GM12878 (cell line): ENCODE data around the gene RNF223. TPM values are rescaled to one million over a fixed set of nuclear protein-coding genes. Genes with fewer than 3 reads are reported as not detected.

Experiments used
- ATAC-seq: fragments of 200-7000 bp; cut with Tn5 transposase; 3 replicates; pipeline ENCODE4 v1.9.1; 2020; ENCODE audit warnings: mild to moderate bottlenecking, moderate library complexity
- BruUV-seq: library from RNA; stranded (reverse); fragments of 400-500 nt; replicated peaks from 2 replicates; lab custom pipeline; 2021; lab: Mats Ljungman, UMichigan
- CTCF ChIA-PET: fragments of 300-600 bp; sonication (Branson Sonifier 250); formaldehyde crosslinking; extraction: SDS; loops from one replicate; lab custom pipeline; 2021; ENCODE audit warnings: inconsistent platforms; lab: Yijun Ruan, JAX
- POLR2A ChIA-PET: fragments of 350-600 bp; formaldehyde crosslinking; extraction: SDS; loops from one replicate; lab custom pipeline; 2021; ENCODE audit warnings: inconsistent platforms; lab: Charles Lee
- RAD21 ChIA-PET: fragments of 300-600 bp; sonication (Branson Sonifier 250); formaldehyde crosslinking; loops from one replicate; lab custom pipeline; 2023; ENCODE audit warnings: antibody characterized with exemption; ENCODE audit not compliant: unreplicated experiment; lab: Charles Lee
- SMC1A ChIA-PET: fragments of 300-600 bp; sonication (Branson Sonifier 250); formaldehyde crosslinking; loops from one replicate; lab custom pipeline; 2023; ENCODE audit not compliant: unreplicated experiment, uncharacterized antibody; lab: Charles Lee
- DNase-seq: peaks from one replicate; pipeline ENCODE4 v3.0.0-alpha.2; 2011; ENCODE audit warnings: low read depth, low spot score
- FAIRE-seq: peaks from 3 replicates; lab custom pipeline; 2011; peaks lifted over from hg19 to GRCh38; lab: Jason Lieb, UNC
- H2AFZ ChIP-seq: 2 replicates; pipeline ENCODE4 v1.6.0; 2011; ENCODE audit warnings: low read depth, low read length, control low read depth; ENCODE audit not compliant: control insufficient read depth
- H3K27ac ChIP-seq: 2 replicates; pipeline ENCODE4 v1.5.1; 2011; ENCODE audit warnings: control low read depth; ENCODE audit not compliant: control insufficient read depth, insufficient read depth
- H3K27me3 ChIP-seq, 2 experiments: replicated peaks in 1 of 2; 2 replicates each; pipeline versions ENCODE4 v1.6.0 to v1.6.1; 2011; ENCODE audit warnings: low read length in 1 of 2; ENCODE audit not compliant: control insufficient read depth in 2 of 2, insufficient read depth in 2 of 2
- H3K36me3 ChIP-seq, 2 experiments: 2 replicates each; pipeline ENCODE4 v1.5.1; 2011; ENCODE audit warnings: low read length in 1 of 2; ENCODE audit not compliant: control insufficient read depth in 2 of 2, insufficient read depth in 2 of 2
- H3K4me1 ChIP-seq: 2 replicates; pipeline ENCODE4 v1.6.1; 2011; ENCODE audit warnings: mild to moderate bottlenecking, low read length, moderate library complexity, mixed read lengths; ENCODE audit not compliant: control insufficient read depth, insufficient read depth
- H3K4me2 ChIP-seq: 2 replicates; pipeline ENCODE4 v1.6.0; 2011; ENCODE audit warnings: control low read depth; ENCODE audit not compliant: control insufficient read depth, insufficient read depth
- H3K4me3 ChIP-seq: fragments of 200-600 bp; sonication (generic); 2 replicates; pipeline ENCODE4 v1.5.1; 2016
- H3K79me2 ChIP-seq: 2 replicates; pipeline ENCODE4 v1.6.0; 2011; ENCODE audit warnings: low read length; ENCODE audit not compliant: control insufficient read depth, insufficient read depth
- H3K9ac ChIP-seq: 2 replicates; pipeline ENCODE4 v1.8.0; 2011; ENCODE audit warnings: low read length, control low read depth, mixed read lengths; ENCODE audit not compliant: control insufficient read depth, insufficient read depth
- H3K9me3 ChIP-seq: replicated peaks from 3 replicates; pipeline ENCODE4 v1.5.1; 2011; ENCODE audit warnings: mild to moderate bottlenecking, low read length; ENCODE audit not compliant: control insufficient read depth, insufficient read depth
- H4K20me1 ChIP-seq: 2 replicates; pipeline ENCODE4 v1.6.0; 2011; ENCODE audit not compliant: control insufficient read depth, insufficient read depth
- GATAD2B ChIP-seq: fragments of 450-650 bp; conservative IDR thresholded peaks from 2 replicates; pipeline ENCODE4 v1.6.1; 2017; ENCODE audit warnings: low read depth, mild to moderate bottlenecking, moderate library complexity
- RUNX3 ChIP-seq: IDR thresholded peaks from 2 replicates; pipeline ENCODE4 v1.6.1; 2012; ENCODE audit warnings: low read length, inconsistent platforms
- SMARCA5 ChIP-seq: fragments of 450-650 bp; IDR thresholded peaks from 2 replicates; pipeline ENCODE4 v1.6.1; 2017; ENCODE audit warnings: mild to moderate bottlenecking
- WGBS: methylation state at CpG from one replicate; pipeline ENCODE4 v1.1.6; 2016; ENCODE audit warnings: low lambda C conversion rate; ENCODE audit not compliant: insufficient replicate concordance, insufficient coverage; ENCODE audit errors: missing lambda C conversion rate; 5-methylcytosine and 5-hydroxymethylcytosine counted together
- in situ Hi-C: fragments of 300-500 bp; cut with MboI; formaldehyde crosslinking; loops from 9 replicates; pipeline ENCODE4 v1.14.3; 2018; ENCODE audit warnings: mixed read lengths
- intact Hi-C: fragments of 100-400 bp; cut with micrococcal nuclease; formaldehyde crosslinking; loops from one replicate; pipeline ENCODE4 v1.14.2; 2022; ENCODE audit not compliant: unreplicated experiment
- polyA plus RNA-seq, 11 experiments: library from polyadenylated mRNA; depleted of rRNA in 4 of 11; unstranded in 6 of 11; stranded (reverse) in 5 of 11; fragments of >200 nt; fragmentation: Nextera tagmentation in 4 of 11; fragmentation: Illumina TruSeq in 1 of 11; extraction: Ambion mirVana in 4 of 11; extraction: Trizol in 1 of 11; gene quantifications; 1 replicate in 1 of 11; 2 replicates in 10 of 11; pipeline versions ENCODE4 v1.2.1 to v1.2.3, GENCODE V29; 2011 to 2016; ENCODE audit warnings: inconsistent platforms in 2 of 11, missing spikeins in 2 of 11, low read depth in 1 of 11
- total RNA-seq, 4 experiments: library from RNA; depleted of rRNA in 3 of 4; stranded (reverse); fragments of >200 nt in 3 of 4; fragmentation: Illumina TruSeq in 1 of 4; extraction: Trizol in 1 of 4; gene quantifications; 2 replicates each; pipeline versions ENCODE4 v1.2.1 to v1.2.3, GENCODE V29; 2013 to 2021

Gene RNF223
- total and polyA plus RNA-seq, 10 of the 15 experiments (the other 5 are each of a cell fraction or from before 2014, with no cell fraction given) = 0.06 TPM; not detected in 9

- ChIA-PET CTCF (interaction anchor here (1.3 to 3.3 kb wide), 4 partner anchors 19 to 26 kb away, joined by 3 to 29 read pairs (median 8); no protein-coding TSS in a partner anchor), SMC1A (interaction anchor here (1.7 kb wide), 1 partner anchor 250 kb away, joined by 3 read pairs; no protein-coding TSS in a partner anchor), RAD21 (interaction anchor here (1.0 to 3.5 kb wide), 5 partner anchors 9 to 58 kb away, joined by 3 to 26 read pairs (median 5); no protein-coding TSS in a partner anchor), POLR2A (interaction anchor here (0.5 to 2.4 kb wide), 3 partner anchors 10 to 39 kb away, joined by 3 to 9 read pairs (median 9); no protein-coding TSS in a partner anchor)
- Histone ChIP-seq H3K27me3 (no peaks in the 10 kb centered on the region), H3K4me1 (peaks cover 28% of the 10 kb centered on the region), H3K36me3 (peaks cover 0 to 13% of the 10 kb centered on the region in 2 experiments; a peak in 3 of 4 replicates), H3K4me3 (no peak overlapping the region), H3K27ac (no peak overlapping the region), H3K79me2 (no peaks in the 10 kb centered on the region), H4K20me1 (no peaks in the 10 kb centered on the region), H3K9ac (no peak overlapping the region), H2AFZ (no peak overlapping the region), H3K4me2 (no peak overlapping the region), H3K9me3 (no peaks in the 10 kb centered on the region)
- DNase-seq = no peak
- no peak for FAIRE-seq
- in situ Hi-C loops = no loop called here
- TF ChIP-seq SMARCA5 (peak; percentile 63), GATAD2B (peak; percentile 21; the same call in 1 of the 2 replicates), RUNX3 (no peak)
- ATAC-seq = no peak
- WGBS = 89% methylated on average over 48 of the region's 60 CpGs
- intact Hi-C loops = no loop called here
- BruUV-seq = no TSS peak
Measured at GRCh38 chr1:1041092-1041523, 33.0 kb downstream of the RNF223 start.
